Brain microvascular endothelial cell (primary cell): Measurements from ENCODE around the gene OR6S1.
"Not testable (repeated sequence)": the region's sequence is repeated elsewhere in the genome, so short reads cannot be mapped to it uniquely, and the experiment has no call there.

Experiments used
- DNase-seq: peaks from one replicate; pipeline ENCODE4 v3.0.0-alpha.2; 2020
- H3K27ac ChIP-seq: fragments of 250-450 bp; sonication (Bioruptor Pico); 2 replicates; pipeline ENCODE4 v1.5.1; 2020; ENCODE audit warnings: mild to moderate bottlenecking, moderate library complexity
- H3K27me3 ChIP-seq: fragments of 250-450 bp; sonication (Bioruptor Pico); replicated peaks from 2 replicates; pipeline ENCODE4 v1.5.1; 2020; ENCODE audit warnings: mild to moderate bottlenecking
- H3K36me3 ChIP-seq: fragments of 250-450 bp; sonication (Bioruptor Pico); replicated peaks from 2 replicates; pipeline ENCODE4 v1.5.1; 2020; ENCODE audit warnings: mild to moderate bottlenecking
- H3K4me3 ChIP-seq: 2 replicates; pipeline ENCODE4 v1.5.1; 2011; ENCODE audit warnings: low read depth, mild to moderate bottlenecking, control low read depth, low read length, moderate library complexity
- in situ Hi-C: cut with HindIII; loops from 2 replicates; pipeline ENCODE4 v1.10.0; 2017; ENCODE audit warnings: low sequenced_read_pairs, low pct_ligation_motif_present
- TF ChIP-seq, protein P1 (sequence below): IDR thresholded peaks from 2 replicates; pipeline ENCODE4 v1.5.1; 2011; ENCODE audit warnings: low read depth, mild to moderate bottlenecking, moderate library complexity, low read length, control low read depth, inconsistent platforms; ENCODE audit errors: missing control alignments

OR6S1 gene

DNA sequence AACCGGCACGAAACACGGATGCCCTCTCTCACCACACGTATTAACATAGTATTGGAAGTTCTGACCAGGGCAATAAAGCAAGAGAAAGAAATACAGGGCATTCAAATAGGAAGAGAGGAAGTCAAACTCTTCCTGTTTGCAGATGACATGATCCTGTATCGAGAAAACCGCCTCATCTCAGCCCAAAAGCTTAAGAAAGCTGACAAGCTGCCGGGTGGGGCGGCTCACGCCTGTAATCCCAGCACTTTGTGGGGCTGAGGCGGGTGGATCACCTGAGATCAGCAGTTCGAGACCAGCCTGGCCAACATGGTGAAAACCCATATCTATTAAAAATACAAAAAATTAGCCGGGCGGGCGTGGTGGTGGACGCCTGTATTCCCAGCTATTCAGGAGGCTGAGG lies 17.7 kb downstream of the OR6S1 start:
- Histone ChIP-seq H3K36me3 (no peaks in the 10 kb centered on the region), H3K27ac (no peak overlapping the region), H3K4me3 (no peak overlapping the region), H3K27me3 (no peaks in the 10 kb centered on the region)
- TF ChIP-seq, protein P1, sequence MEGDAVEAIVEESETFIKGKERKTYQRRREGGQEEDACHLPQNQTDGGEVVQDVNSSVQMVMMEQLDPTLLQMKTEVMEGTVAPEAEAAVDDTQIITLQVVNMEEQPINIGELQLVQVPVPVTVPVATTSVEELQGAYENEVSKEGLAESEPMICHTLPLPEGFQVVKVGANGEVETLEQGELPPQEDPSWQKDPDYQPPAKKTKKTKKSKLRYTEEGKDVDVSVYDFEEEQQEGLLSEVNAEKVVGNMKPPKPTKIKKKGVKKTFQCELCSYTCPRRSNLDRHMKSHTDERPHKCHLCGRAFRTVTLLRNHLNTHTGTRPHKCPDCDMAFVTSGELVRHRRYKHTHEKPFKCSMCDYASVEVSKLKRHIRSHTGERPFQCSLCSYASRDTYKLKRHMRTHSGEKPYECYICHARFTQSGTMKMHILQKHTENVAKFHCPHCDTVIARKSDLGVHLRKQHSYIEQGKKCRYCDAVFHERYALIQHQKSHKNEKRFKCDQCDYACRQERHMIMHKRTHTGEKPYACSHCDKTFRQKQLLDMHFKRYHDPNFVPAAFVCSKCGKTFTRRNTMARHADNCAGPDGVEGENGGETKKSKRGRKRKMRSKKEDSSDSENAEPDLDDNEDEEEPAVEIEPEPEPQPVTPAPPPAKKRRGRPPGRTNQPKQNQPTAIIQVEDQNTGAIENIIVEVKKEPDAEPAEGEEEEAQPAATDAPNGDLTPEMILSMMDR = no peak
- in situ Hi-C loops = no loop called here
- no peak for DNase-seq

DNA sequence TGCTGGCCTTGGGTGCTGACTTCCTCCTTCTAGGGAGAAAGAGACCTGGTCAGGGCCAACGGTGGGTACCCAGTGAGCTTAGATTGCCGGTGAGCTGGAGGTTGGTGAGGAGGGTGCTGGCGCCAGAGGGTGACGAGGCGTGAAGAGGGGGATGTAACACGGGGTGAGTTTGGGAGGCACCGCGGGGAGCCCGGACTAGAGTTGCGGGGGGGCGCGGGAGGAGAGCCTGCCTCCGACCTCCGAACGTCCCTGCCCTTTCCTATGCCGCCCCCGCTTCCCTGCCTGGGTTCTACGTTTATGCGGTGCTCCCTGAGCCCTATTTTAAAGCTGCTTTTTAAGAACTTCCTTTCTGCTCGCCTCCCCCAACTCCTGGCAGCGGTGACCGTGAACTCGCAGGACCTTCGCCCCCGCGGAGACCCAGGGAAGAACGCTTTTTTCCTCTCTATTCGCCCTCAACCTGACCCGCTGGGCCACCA lies 18.6 kb downstream of the OR6S1 start:
- in situ Hi-C loops = no loop called here
- DNase-seq = no peak
- Histone ChIP-seq H3K27me3 (no peaks in the 10 kb centered on the region), H3K27ac (no peak overlapping the region), H3K4me3 (peak overlapping the region; percentile 27), H3K36me3 (no peaks in the 10 kb centered on the region)
- TF ChIP-seq, protein P1 = no peak

DNA sequence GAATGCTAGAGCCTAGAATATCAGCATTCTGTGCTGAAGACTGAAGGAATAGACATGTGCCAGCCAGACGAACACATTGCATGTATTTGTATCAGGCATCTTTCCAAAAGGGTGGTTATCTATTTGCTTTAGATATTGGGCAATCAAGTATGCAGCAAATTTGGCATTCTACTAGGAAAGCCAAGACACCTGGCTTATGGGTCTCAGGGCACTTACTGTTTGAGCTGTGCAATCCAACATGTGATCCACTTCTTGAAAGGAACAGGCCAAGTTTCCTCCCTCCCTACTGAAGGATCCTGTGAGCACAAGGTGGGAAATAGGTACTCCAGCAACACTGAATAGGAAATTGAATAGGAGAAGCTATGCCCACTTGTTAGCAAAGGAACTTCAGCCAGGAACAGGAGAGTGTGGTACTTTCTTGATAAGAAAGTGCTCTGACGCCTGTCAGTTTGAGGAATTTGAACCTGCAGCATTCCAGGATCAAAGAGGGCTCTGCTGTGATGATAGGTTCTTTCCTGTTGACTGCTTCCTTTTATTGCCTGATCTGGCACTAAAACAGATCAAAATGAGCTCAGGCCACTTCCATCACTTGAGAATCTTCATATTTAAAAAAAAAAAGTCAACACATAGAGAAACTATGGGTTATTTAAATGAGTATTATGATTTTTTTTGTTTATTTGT lies 20.6 kb downstream of the OR6S1 start:
- no peak for DNase-seq
- Histone ChIP-seq H3K27me3 (no peaks in the 10 kb centered on the region), H3K27ac (no peak overlapping the region), H3K4me3 (no peak overlapping the region), H3K36me3 (no peaks in the 10 kb centered on the region)
- TF ChIP-seq, protein P1 = no peak
- in situ Hi-C loops = no loop called here

DNA sequence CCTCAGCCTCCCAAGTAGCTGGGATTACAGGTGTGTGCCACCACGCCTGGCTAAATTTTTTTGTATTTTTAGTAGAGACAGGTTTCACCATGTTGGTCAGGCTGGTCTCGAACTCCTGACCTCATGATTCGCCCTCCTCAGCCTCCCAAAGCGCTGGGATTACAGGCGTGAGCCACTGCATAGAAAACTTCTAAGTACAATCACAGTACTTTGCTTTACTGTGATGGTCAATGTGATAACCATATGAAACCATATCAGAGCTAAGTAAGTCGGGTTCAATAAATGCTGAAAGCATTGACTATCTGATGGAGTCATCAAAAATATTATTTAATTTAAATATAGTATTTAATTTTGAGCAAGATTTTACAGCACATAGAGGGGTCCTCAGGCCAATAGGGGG lies 21.8 kb downstream of the OR6S1 start:
- in situ Hi-C loops, H3K4me3 ChIP-seq, H3K27ac ChIP-seq, DNase-seq, H3K36me3 ChIP-seq, H3K27me3 ChIP-seq: not testable (repeated sequence)

DNA sequence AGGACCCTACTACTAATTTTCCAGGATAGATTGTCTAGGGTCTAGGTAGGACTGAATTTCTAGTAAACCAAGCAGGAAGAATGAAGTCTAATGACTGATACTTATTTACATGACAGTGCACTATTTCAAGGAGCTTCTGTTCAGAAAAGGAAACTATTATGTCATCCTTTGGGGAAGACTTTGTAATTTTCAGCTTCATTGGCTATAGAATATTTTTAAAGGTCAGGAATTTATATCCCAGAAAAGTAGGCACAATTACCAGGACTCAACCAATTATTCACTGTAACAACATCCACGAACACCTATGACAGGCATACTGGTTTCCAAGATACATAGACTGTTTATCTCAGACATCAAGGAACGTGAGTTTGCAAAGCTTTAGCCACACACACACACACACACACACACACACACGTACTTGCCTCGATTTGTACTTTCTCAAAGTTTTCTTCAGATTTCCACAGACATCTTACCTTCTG lies 23.2 kb downstream of the OR6S1 start:
- no peaks in the 10 kb centered on the region for H3K36me3 ChIP-seq
- TF ChIP-seq, protein P1 = no peak
- no peak overlapping the region for H3K4me3 ChIP-seq
- DNase-seq = no peak
- no peaks in the 10 kb centered on the region for H3K27me3 ChIP-seq
- in situ Hi-C loops = no loop called here
- no peak overlapping the region for H3K27ac ChIP-seq

DNA sequence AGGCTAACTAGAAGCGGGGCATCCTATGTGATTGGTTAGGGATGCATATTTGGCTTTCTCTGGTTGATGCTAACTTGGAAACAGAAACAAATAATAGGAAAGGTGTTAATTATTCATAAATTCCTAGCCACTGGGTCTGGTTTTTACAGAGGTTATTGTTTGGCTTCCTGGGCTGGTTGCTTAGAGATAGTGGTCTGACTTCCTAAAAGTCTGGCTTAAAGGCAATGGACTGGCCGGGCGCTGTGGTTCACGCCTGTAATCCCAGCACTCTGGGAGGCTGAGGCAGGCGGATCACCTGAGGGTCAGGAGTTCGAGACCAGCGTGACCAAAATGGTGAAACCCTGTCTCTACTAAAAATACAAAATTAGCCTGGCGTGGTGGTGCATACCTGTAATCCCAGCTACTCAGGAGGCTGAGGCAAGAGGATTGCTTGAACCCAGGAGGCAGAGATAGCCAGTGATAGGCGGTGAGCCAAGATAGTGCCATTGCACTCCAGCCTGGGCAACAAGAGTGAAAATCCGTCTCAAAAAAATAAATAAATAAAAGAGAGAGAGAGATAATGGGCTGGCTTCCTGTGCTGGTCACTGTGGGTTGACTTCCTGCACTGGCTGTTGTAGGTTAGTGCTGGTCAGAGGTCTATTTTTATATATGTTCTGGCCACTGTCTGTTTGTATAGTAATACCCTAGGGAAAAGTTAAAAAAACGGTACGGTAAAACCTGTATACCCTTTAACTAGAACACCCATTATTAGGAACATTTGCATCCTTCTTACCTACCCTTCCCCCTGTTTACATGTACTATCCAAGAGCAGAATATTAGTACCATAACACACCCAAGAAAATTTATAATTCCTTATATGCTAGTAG lies 24.1 kb downstream of the OR6S1 start:
- Histone ChIP-seq H3K27ac (no peak overlapping the region), H3K4me3 (no peak overlapping the region), H3K27me3 (no peaks in the 10 kb centered on the region), H3K36me3 (no peaks in the 10 kb centered on the region)
- in situ Hi-C loops = no loop called here
- TF ChIP-seq, protein P1 = no peak
- DNase-seq = no peak
